ENCODE measurements around the gene ATP8A1.

DNA sequence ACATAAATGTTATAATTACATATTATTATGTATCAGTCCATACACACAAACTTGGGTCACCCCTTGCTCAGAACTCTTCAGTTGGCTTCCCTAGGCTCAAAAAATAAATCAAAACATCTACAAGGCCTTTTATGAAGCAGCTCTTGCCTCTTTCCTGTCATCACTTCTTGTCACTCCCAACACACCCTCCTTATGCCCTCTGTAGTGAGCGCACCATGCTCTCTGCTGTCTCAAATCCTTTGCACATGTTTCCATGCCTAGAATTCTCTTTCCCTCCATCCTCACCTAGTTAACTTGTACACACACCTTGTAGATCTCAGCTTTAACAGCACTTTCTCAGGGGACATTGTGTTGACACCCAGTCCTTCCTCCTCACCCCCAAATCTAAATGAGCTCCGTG lies 53.0 kb downstream of the ATP8A1 start:
- TF ChIP-seq, protein P1, sequence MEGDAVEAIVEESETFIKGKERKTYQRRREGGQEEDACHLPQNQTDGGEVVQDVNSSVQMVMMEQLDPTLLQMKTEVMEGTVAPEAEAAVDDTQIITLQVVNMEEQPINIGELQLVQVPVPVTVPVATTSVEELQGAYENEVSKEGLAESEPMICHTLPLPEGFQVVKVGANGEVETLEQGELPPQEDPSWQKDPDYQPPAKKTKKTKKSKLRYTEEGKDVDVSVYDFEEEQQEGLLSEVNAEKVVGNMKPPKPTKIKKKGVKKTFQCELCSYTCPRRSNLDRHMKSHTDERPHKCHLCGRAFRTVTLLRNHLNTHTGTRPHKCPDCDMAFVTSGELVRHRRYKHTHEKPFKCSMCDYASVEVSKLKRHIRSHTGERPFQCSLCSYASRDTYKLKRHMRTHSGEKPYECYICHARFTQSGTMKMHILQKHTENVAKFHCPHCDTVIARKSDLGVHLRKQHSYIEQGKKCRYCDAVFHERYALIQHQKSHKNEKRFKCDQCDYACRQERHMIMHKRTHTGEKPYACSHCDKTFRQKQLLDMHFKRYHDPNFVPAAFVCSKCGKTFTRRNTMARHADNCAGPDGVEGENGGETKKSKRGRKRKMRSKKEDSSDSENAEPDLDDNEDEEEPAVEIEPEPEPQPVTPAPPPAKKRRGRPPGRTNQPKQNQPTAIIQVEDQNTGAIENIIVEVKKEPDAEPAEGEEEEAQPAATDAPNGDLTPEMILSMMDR (IDR thresholded peaks at IDR 0.05; ENCODE audit: control extremely low read depth in 1 of 3, insufficient read depth in 1 of 3, low read depth in 1 of 3, low read length in 3 of 3) = no peak
- TF ChIP-seq, protein P2, sequence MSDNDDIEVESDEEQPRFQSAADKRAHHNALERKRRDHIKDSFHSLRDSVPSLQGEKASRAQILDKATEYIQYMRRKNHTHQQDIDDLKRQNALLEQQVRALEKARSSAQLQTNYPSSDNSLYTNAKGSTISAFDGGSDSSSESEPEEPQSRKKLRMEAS (IDR thresholded peaks at IDR 0.05) = no peak
- no peak for TF ChIP-seq YY1 (IDR thresholded peaks at IDR 0.05; ENCODE audit: low read depth, low read length)
- no peak for TF ChIP-seq SIX5 (IDR thresholded peaks at IDR 0.05; ENCODE audit: low read depth, low read length)
- TF ChIP-seq POLR2A (IDR thresholded peaks at IDR 0.05; ENCODE audit: control extremely low read depth in 1 of 2, low read depth in 2 of 2, low read length in 2 of 2) = no peak
- TF ChIP-seq, protein P3, sequence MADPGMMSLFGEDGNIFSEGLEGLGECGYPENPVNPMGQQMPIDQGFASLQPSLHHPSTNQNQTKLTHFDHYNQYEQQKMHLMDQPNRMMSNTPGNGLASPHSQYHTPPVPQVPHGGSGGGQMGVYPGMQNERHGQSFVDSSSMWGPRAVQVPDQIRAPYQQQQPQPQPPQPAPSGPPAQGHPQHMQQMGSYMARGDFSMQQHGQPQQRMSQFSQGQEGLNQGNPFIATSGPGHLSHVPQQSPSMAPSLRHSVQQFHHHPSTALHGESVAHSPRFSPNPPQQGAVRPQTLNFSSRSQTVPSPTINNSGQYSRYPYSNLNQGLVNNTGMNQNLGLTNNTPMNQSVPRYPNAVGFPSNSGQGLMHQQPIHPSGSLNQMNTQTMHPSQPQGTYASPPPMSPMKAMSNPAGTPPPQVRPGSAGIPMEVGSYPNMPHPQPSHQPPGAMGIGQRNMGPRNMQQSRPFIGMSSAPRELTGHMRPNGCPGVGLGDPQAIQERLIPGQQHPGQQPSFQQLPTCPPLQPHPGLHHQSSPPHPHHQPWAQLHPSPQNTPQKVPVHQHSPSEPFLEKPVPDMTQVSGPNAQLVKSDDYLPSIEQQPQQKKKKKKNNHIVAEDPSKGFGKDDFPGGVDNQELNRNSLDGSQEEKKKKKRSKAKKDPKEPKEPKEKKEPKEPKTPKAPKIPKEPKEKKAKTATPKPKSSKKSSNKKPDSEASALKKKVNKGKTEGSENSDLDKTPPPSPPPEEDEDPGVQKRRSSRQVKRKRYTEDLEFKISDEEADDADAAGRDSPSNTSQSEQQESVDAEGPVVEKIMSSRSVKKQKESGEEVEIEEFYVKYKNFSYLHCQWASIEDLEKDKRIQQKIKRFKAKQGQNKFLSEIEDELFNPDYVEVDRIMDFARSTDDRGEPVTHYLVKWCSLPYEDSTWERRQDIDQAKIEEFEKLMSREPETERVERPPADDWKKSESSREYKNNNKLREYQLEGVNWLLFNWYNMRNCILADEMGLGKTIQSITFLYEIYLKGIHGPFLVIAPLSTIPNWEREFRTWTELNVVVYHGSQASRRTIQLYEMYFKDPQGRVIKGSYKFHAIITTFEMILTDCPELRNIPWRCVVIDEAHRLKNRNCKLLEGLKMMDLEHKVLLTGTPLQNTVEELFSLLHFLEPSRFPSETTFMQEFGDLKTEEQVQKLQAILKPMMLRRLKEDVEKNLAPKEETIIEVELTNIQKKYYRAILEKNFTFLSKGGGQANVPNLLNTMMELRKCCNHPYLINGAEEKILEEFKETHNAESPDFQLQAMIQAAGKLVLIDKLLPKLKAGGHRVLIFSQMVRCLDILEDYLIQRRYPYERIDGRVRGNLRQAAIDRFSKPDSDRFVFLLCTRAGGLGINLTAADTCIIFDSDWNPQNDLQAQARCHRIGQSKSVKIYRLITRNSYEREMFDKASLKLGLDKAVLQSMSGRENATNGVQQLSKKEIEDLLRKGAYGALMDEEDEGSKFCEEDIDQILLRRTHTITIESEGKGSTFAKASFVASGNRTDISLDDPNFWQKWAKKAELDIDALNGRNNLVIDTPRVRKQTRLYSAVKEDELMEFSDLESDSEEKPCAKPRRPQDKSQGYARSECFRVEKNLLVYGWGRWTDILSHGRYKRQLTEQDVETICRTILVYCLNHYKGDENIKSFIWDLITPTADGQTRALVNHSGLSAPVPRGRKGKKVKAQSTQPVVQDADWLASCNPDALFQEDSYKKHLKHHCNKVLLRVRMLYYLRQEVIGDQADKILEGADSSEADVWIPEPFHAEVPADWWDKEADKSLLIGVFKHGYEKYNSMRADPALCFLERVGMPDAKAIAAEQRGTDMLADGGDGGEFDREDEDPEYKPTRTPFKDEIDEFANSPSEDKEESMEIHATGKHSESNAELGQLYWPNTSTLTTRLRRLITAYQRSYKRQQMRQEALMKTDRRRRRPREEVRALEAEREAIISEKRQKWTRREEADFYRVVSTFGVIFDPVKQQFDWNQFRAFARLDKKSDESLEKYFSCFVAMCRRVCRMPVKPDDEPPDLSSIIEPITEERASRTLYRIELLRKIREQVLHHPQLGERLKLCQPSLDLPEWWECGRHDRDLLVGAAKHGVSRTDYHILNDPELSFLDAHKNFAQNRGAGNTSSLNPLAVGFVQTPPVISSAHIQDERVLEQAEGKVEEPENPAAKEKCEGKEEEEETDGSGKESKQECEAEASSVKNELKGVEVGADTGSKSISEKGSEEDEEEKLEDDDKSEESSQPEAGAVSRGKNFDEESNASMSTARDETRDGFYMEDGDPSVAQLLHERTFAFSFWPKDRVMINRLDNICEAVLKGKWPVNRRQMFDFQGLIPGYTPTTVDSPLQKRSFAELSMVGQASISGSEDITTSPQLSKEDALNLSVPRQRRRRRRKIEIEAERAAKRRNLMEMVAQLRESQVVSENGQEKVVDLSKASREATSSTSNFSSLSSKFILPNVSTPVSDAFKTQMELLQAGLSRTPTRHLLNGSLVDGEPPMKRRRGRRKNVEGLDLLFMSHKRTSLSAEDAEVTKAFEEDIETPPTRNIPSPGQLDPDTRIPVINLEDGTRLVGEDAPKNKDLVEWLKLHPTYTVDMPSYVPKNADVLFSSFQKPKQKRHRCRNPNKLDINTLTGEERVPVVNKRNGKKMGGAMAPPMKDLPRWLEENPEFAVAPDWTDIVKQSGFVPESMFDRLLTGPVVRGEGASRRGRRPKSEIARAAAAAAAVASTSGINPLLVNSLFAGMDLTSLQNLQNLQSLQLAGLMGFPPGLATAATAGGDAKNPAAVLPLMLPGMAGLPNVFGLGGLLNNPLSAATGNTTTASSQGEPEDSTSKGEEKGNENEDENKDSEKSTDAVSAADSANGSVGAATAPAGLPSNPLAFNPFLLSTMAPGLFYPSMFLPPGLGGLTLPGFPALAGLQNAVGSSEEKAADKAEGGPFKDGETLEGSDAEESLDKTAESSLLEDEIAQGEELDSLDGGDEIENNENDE (IDR thresholded peaks at IDR 0.05; ENCODE audit: insufficient replicate concordance, low read length) = no peak
- TF ChIP-seq JUND (IDR thresholded peaks at IDR 0.05; ENCODE audit: low read length) = no peak
- no peak for TF ChIP-seq RAD21 (IDR thresholded peaks at IDR 0.05 in 1 of 2, conservative IDR thresholded peaks at IDR 0.05 in 1 of 2; ENCODE audit: low read depth in 2 of 2, low read length in 2 of 2)
- no peak for TF ChIP-seq TAF1 (IDR thresholded peaks at IDR 0.05; ENCODE audit: low read depth, low read length)
- TF ChIP-seq, protein P4, sequence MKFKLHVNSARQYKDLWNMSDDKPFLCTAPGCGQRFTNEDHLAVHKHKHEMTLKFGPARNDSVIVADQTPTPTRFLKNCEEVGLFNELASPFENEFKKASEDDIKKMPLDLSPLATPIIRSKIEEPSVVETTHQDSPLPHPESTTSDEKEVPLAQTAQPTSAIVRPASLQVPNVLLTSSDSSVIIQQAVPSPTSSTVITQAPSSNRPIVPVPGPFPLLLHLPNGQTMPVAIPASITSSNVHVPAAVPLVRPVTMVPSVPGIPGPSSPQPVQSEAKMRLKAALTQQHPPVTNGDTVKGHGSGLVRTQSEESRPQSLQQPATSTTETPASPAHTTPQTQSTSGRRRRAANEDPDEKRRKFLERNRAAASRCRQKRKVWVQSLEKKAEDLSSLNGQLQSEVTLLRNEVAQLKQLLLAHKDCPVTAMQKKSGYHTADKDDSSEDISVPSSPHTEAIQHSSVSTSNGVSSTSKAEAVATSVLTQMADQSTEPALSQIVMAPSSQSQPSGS (IDR thresholded peaks at IDR 0.05; ENCODE audit: low read length) = no peak
- no peak for TF ChIP-seq RFX5 (IDR thresholded peaks at IDR 0.05; ENCODE audit: borderline replicate concordance, low read depth, low read length)
- TF ChIP-seq CREB1 (IDR thresholded peaks at IDR 0.05) = no peak
